H1 (cell line): Measurements from ENCODE around the gene SCRN1. TPM values are rescaled to one million over a fixed set of nuclear protein-coding genes. Genes with fewer than 3 reads are reported as not detected.

ENCODE experiments used
- CTCF ChIA-PET: fragments of 300-600 bp; sonication (Branson Sonifier 250); formaldehyde crosslinking; loops from one replicate; lab custom pipeline; 2021; ENCODE audit not compliant: partially characterized antibody; lab: Charles Lee
- POLR2A ChIA-PET: fragments of 300-600 bp; sonication (Branson Sonifier 250); formaldehyde crosslinking; loops from one replicate; lab custom pipeline; 2021; ENCODE audit warnings: inconsistent platforms; ENCODE audit not compliant: partially characterized antibody; lab: Charles Lee
- DNase-seq, 2 experiments: peaks; one replicate each; pipeline versions ENCODE4 v3.0.0 to v3.0.0-alpha.2; 2010 to 2022; ENCODE audit warnings: low spot score in 2 of 2, low read depth in 1 of 2, mixed read lengths in 1 of 2
- FAIRE-seq: peaks from 2 replicates; lab custom pipeline; 2011; peaks lifted over from hg19 to GRCh38; lab: Jason Lieb, UNC
- H2AFZ ChIP-seq: 2 replicates; pipeline ENCODE4 v1.8.1; 2012; ENCODE audit warnings: low read length, inconsistent platforms
- H2AK5ac ChIP-seq: 2 replicates; pipeline ENCODE4 v1.6.1; 2013; ENCODE audit warnings: low read depth, low read length
- H2BK120ac ChIP-seq: replicated peaks from 2 replicates; pipeline ENCODE3; 2013; ENCODE audit warnings: low read depth, low read length, inconsistent platforms
- H2BK12ac ChIP-seq: 2 replicates; pipeline ENCODE4 v1.6.1; 2013; ENCODE audit warnings: low read depth, low read length
- H2BK15ac ChIP-seq: 2 replicates; pipeline ENCODE4 v1.6.1; 2013; ENCODE audit warnings: low read length
- H2BK20ac ChIP-seq: 2 replicates; pipeline ENCODE4 v1.6.1; 2013; ENCODE audit warnings: low read length
- H2BK5ac ChIP-seq: 2 replicates; pipeline ENCODE4 v1.6.1; 2013; ENCODE audit warnings: low read depth, low read length
- H3K14ac ChIP-seq: 2 replicates; pipeline ENCODE4 v1.6.1; 2013; ENCODE audit warnings: inconsistent platforms; ENCODE audit not compliant: insufficient read length
- H3K18ac ChIP-seq: 2 replicates; pipeline ENCODE4 v1.6.1; 2013; ENCODE audit warnings: low read length; ENCODE audit errors: extremely low read depth
- H3K23ac ChIP-seq: 2 replicates; pipeline ENCODE4 v1.6.1; 2013; ENCODE audit warnings: inconsistent platforms; ENCODE audit not compliant: insufficient read length
- H3K23me2 ChIP-seq: 2 replicates; pipeline ENCODE4 v1.6.1; 2013; ENCODE audit warnings: low read depth, low read length
- H3K27ac ChIP-seq: 2 replicates; pipeline ENCODE4 v1.6.1; 2011; ENCODE audit warnings: low read depth, low read length, inconsistent platforms
- H3K27me3 ChIP-seq, 4 experiments: replicated peaks in 1 of 4; 1 replicate in 1 of 4; 2 replicates in 3 of 4; pipeline versions ENCODE4 v1.6.1 to v1.8.1; 2011 to 2013; ENCODE audit warnings: low read length in 3 of 4, mild to moderate bottlenecking in 3 of 4, inconsistent platforms in 2 of 4, mixed read lengths in 2 of 4, moderate library complexity in 1 of 4; ENCODE audit not compliant: control insufficient read depth in 3 of 4, insufficient read depth in 3 of 4; ENCODE audit errors: extremely low read depth in 1 of 4
- H3K36me3 ChIP-seq, 4 experiments: 2 replicates each; pipeline versions ENCODE4 v1.6.1 to v1.8.1; 2011 to 2013; ENCODE audit warnings: mild to moderate bottlenecking in 4 of 4, low read length in 3 of 4, moderate library complexity in 2 of 4, control low read depth in 1 of 4, inconsistent platforms in 1 of 4; ENCODE audit not compliant: insufficient read depth in 4 of 4, control insufficient read depth in 2 of 4
- H3K4ac ChIP-seq: replicated peaks from 2 replicates; pipeline ENCODE3; 2013; ENCODE audit warnings: low read length, low read depth, mixed read lengths, inconsistent platforms; ENCODE audit not compliant: insufficient read length
- H3K4me1 ChIP-seq, 4 experiments: replicated peaks in 1 of 4; 1 replicate in 1 of 4; 2 replicates in 3 of 4; pipeline versions ENCODE4 v1.6.1 to v1.8.1; 2011 to 2013; ENCODE audit warnings: low read length in 3 of 4, inconsistent platforms in 2 of 4, mixed read lengths in 1 of 4; ENCODE audit not compliant: insufficient read depth in 4 of 4, control insufficient read depth in 3 of 4
- H3K4me2 ChIP-seq, 2 experiments: 2 replicates each; pipeline versions ENCODE4 v1.6.1 to v1.8.1; 2011 to 2013; ENCODE audit warnings: low read depth in 2 of 2, low read length in 2 of 2, control low read depth in 1 of 2, inconsistent platforms in 1 of 2, mild to moderate bottlenecking in 1 of 2; ENCODE audit not compliant: insufficient read depth in 1 of 2
- H3K4me3 ChIP-seq, 4 experiments: fragments of 200-600, 300-600 bp in 1 of 4; sonication (generic), shearing (Covaris generic), sonication (Bioruptor Twin) in 1 of 4; 2 replicates each; pipeline versions ENCODE4 v1.5.1 to v1.8.1; 2011 to 2016; ENCODE audit warnings: low read length in 4 of 4, low read depth in 3 of 4, control low read depth in 2 of 4, inconsistent platforms in 2 of 4, mild to moderate bottlenecking in 2 of 4, mixed read lengths in 1 of 4, moderate library complexity in 1 of 4; ENCODE audit not compliant: insufficient read depth in 2 of 4; ENCODE audit errors: extremely low read depth in 1 of 4
- H3K56ac ChIP-seq: replicated peaks from 2 replicates; pipeline ENCODE3; 2013; ENCODE audit warnings: low read depth, mild to moderate bottlenecking, mixed read lengths, low read length, inconsistent platforms; ENCODE audit not compliant: insufficient read length
- H3K79me1 ChIP-seq: 2 replicates; pipeline ENCODE4 v1.6.1; 2013; ENCODE audit warnings: low read depth, low read length, control low read depth
- H3K79me2 ChIP-seq, 2 experiments: 2 replicates each; pipeline versions ENCODE4 v1.6.1 to v1.8.1; 2012 to 2013; ENCODE audit warnings: low read length in 2 of 2, mild to moderate bottlenecking in 2 of 2, inconsistent platforms in 1 of 2; ENCODE audit not compliant: insufficient read depth in 2 of 2, control insufficient read depth in 1 of 2
- H3K9ac ChIP-seq, 4 experiments: replicated peaks in 1 of 4; 1 replicate in 1 of 4; 2 replicates in 3 of 4; pipeline versions ENCODE4 v1.6.1 to v1.8.1; 2011 to 2013; ENCODE audit warnings: low read depth in 3 of 4, low read length in 3 of 4, control low read depth in 2 of 4, mild to moderate bottlenecking in 2 of 4, moderate library complexity in 2 of 4, inconsistent platforms in 1 of 4; ENCODE audit errors: extremely low read depth in 1 of 4
- H3K9me3 ChIP-seq, 2 experiments: 2 replicates each; pipeline versions ENCODE4 v1.6.1 to v1.8.1; 2012 to 2013; ENCODE audit warnings: mild to moderate bottlenecking in 2 of 2, moderate library complexity in 2 of 2, control low read depth in 1 of 2, inconsistent platforms in 1 of 2, low read depth in 1 of 2, low read length in 1 of 2, mixed read lengths in 1 of 2; ENCODE audit not compliant: insufficient read depth in 2 of 2
- H4K20me1 ChIP-seq, 2 experiments: replicated peaks in 1 of 2; 2 replicates each; pipeline versions ENCODE3 to v1.8.1; 2011 to 2013; ENCODE audit warnings: inconsistent platforms in 2 of 2, low read length in 2 of 2, mild to moderate bottlenecking in 1 of 2; ENCODE audit not compliant: insufficient read depth in 2 of 2, control insufficient read depth in 1 of 2
- H4K5ac ChIP-seq: 2 replicates; pipeline ENCODE4 v1.6.1; 2013; ENCODE audit warnings: low read length, low read depth, mixed read lengths, inconsistent platforms; ENCODE audit not compliant: insufficient read length
- H4K8ac ChIP-seq: 2 replicates; pipeline ENCODE4 v1.8.0; 2013; ENCODE audit warnings: mild to moderate bottlenecking, moderate library complexity, low read length, inconsistent platforms; ENCODE audit not compliant: insufficient read depth; ENCODE audit errors: extremely low read depth
- H4K91ac ChIP-seq: replicated peaks from 2 replicates; pipeline ENCODE3; 2013; ENCODE audit warnings: low read length, mixed read lengths, inconsistent platforms; ENCODE audit not compliant: insufficient read length
- BCL11A ChIP-seq, 2 experiments: IDR thresholded peaks; one replicate each; pipeline ENCODE4 v1.6.1; 2011; ENCODE audit warnings: low read depth in 2 of 2, low read length in 2 of 2, mild to moderate bottlenecking in 2 of 2
- CHD1 ChIP-seq: IDR thresholded peaks from 2 replicates; pipeline ENCODE4 v1.6.1; 2012; ENCODE audit warnings: low read depth, low read length, improper control_type of control experiment
- GABPA ChIP-seq: IDR thresholded peaks from 2 replicates; pipeline ENCODE4 v1.6.1; 2011; ENCODE audit warnings: mild to moderate bottlenecking, low read length, moderate library complexity, borderline replicate concordance; ENCODE audit not compliant: insufficient read depth
- HDAC2 ChIP-seq, 2 experiments: fragments of 300-600 bp in 1 of 2; sonication (generic) in 1 of 2; IDR thresholded peaks; 2 replicates each; pipeline ENCODE4 v1.6.1; 2011 to 2012; ENCODE audit warnings: low read depth in 2 of 2, low read length in 2 of 2, mild to moderate bottlenecking in 2 of 2, moderate library complexity in 2 of 2, borderline replicate concordance in 1 of 2, inconsistent platforms in 1 of 2
- MAFK ChIP-seq: IDR thresholded peaks from 2 replicates; pipeline ENCODE4 v1.6.1; 2012; ENCODE audit warnings: low read depth, mild to moderate bottlenecking, improper control_type of control experiment, low read length
- POLR2A ChIP-seq, 2 experiments: IDR thresholded peaks; 1 replicate in 1 of 2; 2 replicates in 1 of 2; pipeline ENCODE4 v1.6.1; 2011; ENCODE audit warnings: low read depth in 2 of 2, low read length in 2 of 2, mild to moderate bottlenecking in 2 of 2; ENCODE audit errors: control extremely low read depth in 1 of 2
- RXRA ChIP-seq: IDR thresholded peaks from 2 replicates; pipeline ENCODE4 v1.6.1; 2011; ENCODE audit warnings: low read depth, mild to moderate bottlenecking, low read length, moderate library complexity; ENCODE audit not compliant: insufficient read depth
- SIX5 ChIP-seq: IDR thresholded peaks from 2 replicates; pipeline ENCODE4 v1.6.1; 2011; ENCODE audit warnings: mild to moderate bottlenecking, low read depth, low read length
- SUZ12 ChIP-seq: fragments of 200-600 bp; sonication (generic); IDR thresholded peaks from 2 replicates; pipeline ENCODE4 v1.6.1; 2012; ENCODE audit warnings: mild to moderate bottlenecking, inconsistent platforms, low read length, moderate library complexity, mixed read lengths
- TBP ChIP-seq: IDR thresholded peaks from 2 replicates; pipeline ENCODE4 v1.6.1; 2011; ENCODE audit warnings: low read depth, low read length, improper control_type of control experiment
- TEAD4 ChIP-seq: IDR thresholded peaks from 2 replicates; pipeline ENCODE4 v1.6.1; 2012; ENCODE audit warnings: low read depth, low read length, inconsistent platforms, mixed read lengths
- WGBS, 2 experiments: shearing (Covaris generic) in 1 of 2; methylation state at CpG; one replicate each; pipeline versions ENCODE4 v1.1.6 to v1.1.7; 2013 to 2015; ENCODE audit warnings: low lambda C conversion rate in 2 of 2, mixed read lengths in 2 of 2, inconsistent platforms in 1 of 2, low coverage in 1 of 2, missing lambda C conversion rate in 1 of 2; ENCODE audit not compliant: insufficient replicate concordance in 2 of 2, insufficient coverage in 1 of 2, insufficient read length in 1 of 2; ENCODE audit errors: extremely low coverage in 1 of 2, missing lambda C conversion rate in 1 of 2; 5-methylcytosine and 5-hydroxymethylcytosine counted together
- polyA plus RNA-seq, 7 experiments: library from polyadenylated mRNA; depleted of rRNA in 3 of 7; stranded (reverse) in 5 of 7; unstranded in 2 of 7; fragments of >200 nt in 5 of 7; fragments of 200-250 nt in 2 of 7; gene quantifications; 1 replicate in 5 of 7; 2 replicates in 1 of 7; 4 replicates in 1 of 7; pipeline versions ENCODE4 v1.2.1 to v1.2.3, GENCODE V29; 2011 to 2013; ENCODE audit warnings: missing spikeins in 2 of 7, mixed read lengths in 2 of 7
- total RNA-seq: library from RNA; stranded (reverse); fragmentation: NEBNext Ultra II Directional; extraction: Animal tissue kit (Norgen Biotek cat#: 25700); gene quantifications from 2 replicates; pipeline ENCODE4 v1.2.1, GENCODE V29; 2021

The SCRN1 gene
- total and polyA plus RNA-seq, 2 of the 8 experiments (the other 6 are each of a cell fraction or from before 2014, with no cell fraction given) = 36.0 to 75.8 TPM

DNA sequence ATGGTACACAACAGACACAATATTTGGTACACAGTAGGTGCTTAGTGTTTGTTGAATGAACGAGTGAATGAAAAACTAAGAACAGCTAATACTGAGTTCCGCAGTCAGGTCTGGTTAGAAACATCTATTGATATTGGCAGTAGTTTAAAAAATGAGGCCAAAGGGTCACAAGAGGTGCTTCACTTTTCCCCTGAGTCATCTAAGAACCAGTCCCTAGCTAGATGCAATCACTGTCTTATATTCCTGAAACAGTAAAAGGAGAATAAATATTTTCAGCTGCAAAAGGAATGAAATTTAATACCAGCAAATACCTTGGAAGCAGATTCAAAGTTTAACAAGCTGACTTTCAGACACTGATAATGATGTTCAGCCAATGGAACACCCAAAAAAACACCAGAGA lies 54.5 kb downstream of the SCRN1 start:
- no peaks in the 10 kb centered on the region for H3K79me1 ChIP-seq
- DNase-seq (no peak), FAIRE-seq (no peak)
- H2BK5ac ChIP-seq = no peak overlapping the region
- no peak overlapping the region for H2BK12ac ChIP-seq
- H3K27me3 ChIP-seq = no peaks in the 10 kb centered on the region
- H3K36me3 ChIP-seq = peaks cover 14 to 54% (median 31%) of the 10 kb centered on the region in 4 experiments; a peak in 6 of 8 replicates
- 85% methylated on average over 2 of the region's 2 CpGs; no CpG with 5 or more reads in 1 of the 2 experiments for WGBS, 2 experiments
- H3K4me1 ChIP-seq = no peaks in the 10 kb centered on the region
- H3K4me3 ChIP-seq = no peak overlapping the region
- no peak overlapping the region for H2BK20ac ChIP-seq
- H4K91ac ChIP-seq = no peak overlapping the region
- no peak overlapping the region for H3K23ac ChIP-seq
- peaks cover 0 to 4% of the 10 kb centered on the region in 2 experiments for H4K20me1 ChIP-seq
- no peak overlapping the region for H3K18ac ChIP-seq
- H3K9ac ChIP-seq = no peak overlapping the region
- H3K23me2 ChIP-seq = no peaks in the 10 kb centered on the region
- H4K5ac ChIP-seq = no peak overlapping the region
- no peak overlapping the region for H3K56ac ChIP-seq
- no peak for TF ChIP-seq POLR2A (IDR thresholded peaks at IDR 0.05; ENCODE audit: control extremely low read depth in 1 of 2, low read depth in 2 of 2, low read length in 2 of 2)
- TF ChIP-seq SUZ12 = no peak
- no peak for TF ChIP-seq CHD1
- no peak for TF ChIP-seq TEAD4
- no peak for TF ChIP-seq SIX5
- TF ChIP-seq BCL11A (IDR thresholded peaks at IDR 0.05; ENCODE audit: low read depth in 2 of 2, low read length in 2 of 2) = no peak
- no peak for TF ChIP-seq RXRA
- TF ChIP-seq MAFK = no peak
- TF ChIP-seq TBP = no peak
- TF ChIP-seq GABPA = no peak
- TF ChIP-seq HDAC2 (IDR thresholded peaks at IDR 0.05; ENCODE audit: borderline replicate concordance in 1 of 2, low read depth in 2 of 2, low read length in 2 of 2) = no peak
- H2AFZ ChIP-seq = no peak overlapping the region
- POLR2A ChIA-PET = interaction anchor here (0.9 kb wide), 1 partner anchor 16 kb away, joined by 3 read pairs; no protein-coding TSS in a partner anchor
- H3K14ac ChIP-seq = no peak overlapping the region
- no peak overlapping the region for H3K4me2 ChIP-seq
- H3K4ac ChIP-seq = no peak overlapping the region
- no peak overlapping the region for H2BK120ac ChIP-seq
- no peak overlapping the region for H3K27ac ChIP-seq
- CTCF ChIA-PET = interaction anchor here (0.9 to 1.7 kb wide), 5 partner anchors 9 to 127 kb away, joined by 3 to 7 read pairs (median 4); no protein-coding TSS in a partner anchor
- no peaks in the 10 kb centered on the region for H3K79me2 ChIP-seq
- H4K8ac ChIP-seq = no peak overlapping the region
- no peak overlapping the region for H2BK15ac ChIP-seq
- no peak overlapping the region for H2AK5ac ChIP-seq
- 0 out of 4 replicates have a peak, but pooled peaks cover 0 to 2% of the 10 kb centered on the region in 2 experiments for H3K9me3 ChIP-seq
